GM10266 (cell line): ENCODE results near the gene CACNA1C.

Experiments used
- DNase-seq: peaks from one replicate; pipeline ENCODE4 v3.0.0; 2012; ENCODE audit errors: extremely low spot score
- TF ChIP-seq, protein P1 (sequence below): IDR thresholded peaks from 2 replicates; pipeline ENCODE4 v1.5.1; 2012; ENCODE audit warnings: mild to moderate bottlenecking, low read depth; ENCODE audit not compliant: control insufficient read depth, insufficient read depth; ENCODE audit errors: missing control alignments

Gene CACNA1C

DNA sequence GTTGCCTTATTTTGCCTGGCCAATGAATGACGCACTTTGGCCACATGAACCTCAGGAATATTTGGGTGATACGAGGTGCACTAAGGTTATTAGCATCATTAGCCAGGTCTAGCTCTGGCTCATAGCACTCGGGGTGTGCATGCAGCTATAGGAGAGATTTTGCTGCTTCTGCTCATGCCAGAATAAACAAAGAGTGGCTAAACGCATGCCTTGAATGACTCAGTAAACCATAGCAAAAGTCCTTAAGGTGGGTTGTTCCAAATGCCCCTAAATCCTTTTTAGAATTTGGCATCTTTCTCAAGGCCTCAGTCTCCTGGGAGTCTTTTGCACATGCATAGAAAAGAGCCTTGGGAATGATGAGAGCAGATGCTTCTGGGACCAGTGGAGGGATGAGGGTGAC is 398.2 kb downstream of the CACNA1C start:
- DNase-seq, result no peak

DNA sequence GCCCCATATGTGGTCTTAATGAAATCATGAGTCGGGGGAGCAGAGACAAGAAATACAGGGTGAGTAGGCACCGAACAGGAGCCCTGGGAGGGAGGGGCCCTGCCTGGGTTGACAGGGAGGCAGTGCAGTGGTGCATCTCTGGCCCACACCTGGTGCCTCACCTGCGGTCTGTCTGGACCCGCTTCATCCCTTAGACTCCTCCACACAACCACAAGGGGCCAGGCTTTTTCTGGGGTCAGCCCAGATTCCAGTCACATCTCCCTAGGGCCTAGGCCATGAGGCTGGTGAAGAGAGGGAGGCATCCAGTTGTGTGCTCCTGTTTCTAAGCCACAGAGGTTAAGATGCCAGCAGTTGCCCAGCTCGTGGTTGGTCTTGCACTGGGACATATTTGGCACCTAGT is 398.7 kb downstream of the CACNA1C start:
- DNase-seq, result no peak
- TF ChIP-seq, protein P1, sequence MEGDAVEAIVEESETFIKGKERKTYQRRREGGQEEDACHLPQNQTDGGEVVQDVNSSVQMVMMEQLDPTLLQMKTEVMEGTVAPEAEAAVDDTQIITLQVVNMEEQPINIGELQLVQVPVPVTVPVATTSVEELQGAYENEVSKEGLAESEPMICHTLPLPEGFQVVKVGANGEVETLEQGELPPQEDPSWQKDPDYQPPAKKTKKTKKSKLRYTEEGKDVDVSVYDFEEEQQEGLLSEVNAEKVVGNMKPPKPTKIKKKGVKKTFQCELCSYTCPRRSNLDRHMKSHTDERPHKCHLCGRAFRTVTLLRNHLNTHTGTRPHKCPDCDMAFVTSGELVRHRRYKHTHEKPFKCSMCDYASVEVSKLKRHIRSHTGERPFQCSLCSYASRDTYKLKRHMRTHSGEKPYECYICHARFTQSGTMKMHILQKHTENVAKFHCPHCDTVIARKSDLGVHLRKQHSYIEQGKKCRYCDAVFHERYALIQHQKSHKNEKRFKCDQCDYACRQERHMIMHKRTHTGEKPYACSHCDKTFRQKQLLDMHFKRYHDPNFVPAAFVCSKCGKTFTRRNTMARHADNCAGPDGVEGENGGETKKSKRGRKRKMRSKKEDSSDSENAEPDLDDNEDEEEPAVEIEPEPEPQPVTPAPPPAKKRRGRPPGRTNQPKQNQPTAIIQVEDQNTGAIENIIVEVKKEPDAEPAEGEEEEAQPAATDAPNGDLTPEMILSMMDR, result no peak

More for the DNA sequence above, 398.2 kb downstream of the CACNA1C start:
- TF ChIP-seq, protein P1, result no peak

DNA sequence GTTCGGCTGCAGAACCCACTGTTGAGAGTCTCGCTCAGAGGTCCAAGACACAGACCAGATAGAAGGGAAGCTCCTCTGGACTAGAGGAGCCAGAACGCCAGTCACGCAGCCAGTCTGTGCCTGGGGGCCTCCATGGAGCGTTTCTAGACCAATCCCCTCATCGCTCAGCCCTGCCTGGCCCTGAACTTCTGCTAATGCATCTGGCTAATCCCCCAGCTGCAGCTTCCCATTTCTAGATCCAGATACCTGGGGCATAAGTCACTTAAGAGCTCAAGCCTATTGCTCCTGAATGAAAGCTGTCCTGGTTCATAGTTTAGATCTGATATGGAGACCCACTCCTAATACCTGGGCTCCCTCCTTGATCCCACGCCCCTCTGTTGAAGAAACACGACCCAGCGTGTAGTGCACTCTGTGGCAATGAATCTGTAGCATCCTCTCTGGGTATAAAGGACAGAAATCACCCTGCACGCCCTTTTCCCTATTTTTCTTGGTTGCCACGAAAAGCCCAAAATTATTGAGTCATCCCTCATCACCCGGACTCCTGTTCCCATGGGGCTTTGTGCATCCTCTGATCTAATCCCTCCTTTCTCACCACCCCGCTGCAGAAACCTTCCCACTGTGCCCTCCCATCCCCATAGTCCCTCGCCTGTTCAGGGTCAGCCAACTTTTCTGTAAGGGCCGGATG is 400.4 kb downstream of the CACNA1C start:
- TF ChIP-seq, protein P1, result no peak
- DNase-seq, result no peak

DNA sequence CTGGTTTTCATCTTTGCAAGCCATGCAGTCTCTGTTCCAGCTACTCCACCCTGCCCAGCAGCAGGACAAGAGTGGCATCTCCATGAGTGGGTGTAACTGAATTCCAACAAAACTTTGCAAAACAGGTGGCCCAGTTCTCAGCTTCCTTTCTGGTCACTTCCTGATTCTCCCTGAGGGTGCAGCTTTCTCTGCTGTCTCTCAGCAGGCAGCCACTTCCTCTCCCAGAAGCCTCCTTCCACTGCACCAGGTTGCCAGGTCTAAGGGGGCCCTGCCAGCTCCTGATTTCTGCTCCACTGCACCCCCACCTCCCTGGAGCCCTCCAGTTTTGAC is 400.9 kb downstream of the CACNA1C start:
- TF ChIP-seq, protein P1, result no peak
- no peak for DNase-seq

DNA sequence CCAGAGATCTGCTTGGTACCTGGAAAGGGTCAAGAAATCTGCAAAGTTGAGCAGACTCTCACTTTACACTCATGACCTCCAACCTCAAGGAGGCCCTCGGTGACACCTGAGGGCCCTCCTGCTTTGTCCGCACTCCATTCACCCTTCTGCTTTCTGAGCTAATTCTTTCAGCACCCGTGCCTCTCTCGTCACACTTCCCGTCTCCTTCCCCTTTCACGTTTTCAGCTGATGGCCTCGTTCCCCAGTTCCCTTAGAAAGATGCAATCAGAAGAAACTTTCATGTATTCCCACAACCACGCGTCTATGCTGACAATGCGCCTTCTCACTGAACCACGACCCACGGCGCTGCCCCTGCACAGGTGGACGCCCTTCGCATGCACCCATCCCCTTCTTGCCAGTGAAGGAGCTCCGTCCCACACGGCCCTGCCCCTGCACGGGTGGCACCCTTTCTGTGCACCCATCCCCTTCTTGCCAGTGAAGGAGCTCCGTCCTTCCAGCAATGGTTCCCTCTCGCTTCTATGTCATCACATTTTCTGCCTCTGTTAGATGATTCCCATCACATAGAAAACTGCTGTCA is 401.9 kb downstream of the CACNA1C start:
- TF ChIP-seq, protein P1, result no peak
- DNase-seq, result no peak

DNA sequence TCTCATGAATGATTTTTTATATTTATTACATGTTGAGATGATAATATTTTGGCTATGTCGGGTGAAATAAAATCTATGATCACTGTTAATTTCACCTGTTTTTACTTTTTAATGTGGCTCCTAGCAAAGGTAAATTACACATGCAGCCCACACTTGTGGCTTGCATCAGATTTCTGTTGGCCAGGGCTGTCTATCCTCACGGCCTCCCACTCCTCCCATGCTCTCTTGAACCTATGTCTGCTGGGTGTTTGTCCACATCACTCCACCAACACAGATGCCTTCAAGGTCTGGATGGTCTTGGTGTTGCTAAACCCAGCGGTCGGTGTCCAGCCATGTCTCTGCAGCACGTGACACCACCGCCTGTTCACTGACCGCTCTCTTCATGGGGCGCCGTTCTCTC is 402.6 kb downstream of the CACNA1C start:
- TF ChIP-seq, protein P1, result no peak
- no peak for DNase-seq

DNA sequence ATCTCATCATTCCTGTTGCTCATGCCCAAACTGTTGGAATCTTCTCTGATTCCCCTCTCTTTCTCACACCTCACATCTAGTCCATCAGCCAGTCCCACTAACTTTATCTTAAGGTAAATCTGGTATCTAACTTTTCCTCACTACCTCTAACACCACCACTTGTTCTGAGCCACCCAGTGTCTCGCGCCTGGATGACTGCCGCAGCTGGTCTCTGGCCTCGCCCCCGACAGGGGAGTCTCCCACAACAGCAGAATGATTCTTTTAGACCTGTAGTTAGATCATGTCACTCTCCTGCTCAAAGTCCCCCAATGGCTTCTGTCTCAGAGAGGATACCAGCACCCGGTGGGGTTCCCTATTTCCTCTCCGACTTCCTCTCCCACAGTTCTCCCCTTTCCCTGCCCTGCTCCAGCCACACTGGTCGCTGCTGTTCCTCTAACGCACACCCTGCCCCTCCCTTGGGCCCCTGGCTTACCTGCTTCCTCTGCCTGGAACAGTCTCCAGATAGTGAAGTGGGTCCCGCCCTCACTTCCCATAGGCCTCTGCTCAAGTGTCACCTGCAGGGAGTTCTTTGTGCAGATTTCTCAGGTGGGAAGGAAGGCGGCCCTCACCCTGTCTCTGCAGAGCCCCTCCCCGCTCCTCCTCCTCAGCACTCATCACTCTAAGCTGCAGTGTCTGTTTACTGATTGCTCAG is 403.5 kb downstream of the CACNA1C start:
- TF ChIP-seq, protein P1, result no peak
- DNase-seq, result no peak
